B cell (primary cell): ENCODE results near the gene SEMA3F. TPM values are rescaled to one million over a fixed set of nuclear protein-coding genes. Genes with fewer than 3 reads are reported as not detected.

Experiments
- ATAC-seq: fragments of 200-7000 bp; cut with Tn5 transposase; one replicate; pipeline ENCODE4 v1.10.0; 2021; ENCODE audit warnings: low read depth, mild to moderate bottlenecking, moderate number of reproducible peaks, moderate library complexity
- CTCF ChIA-PET: fragments of 350-600 bp; sonication (Branson Sonifier 250); formaldehyde crosslinking; loops from one replicate; lab custom pipeline; 2021; ENCODE audit warnings: antibody characterized with exemption, inconsistent platforms; lab: Charles Lee
- POLR2A ChIA-PET: fragments of 350-600 bp; sonication (Branson Sonifier 250); formaldehyde crosslinking; loops from one replicate; lab custom pipeline; 2021; ENCODE audit warnings: antibody characterized with exemption; lab: Charles Lee
- DNase-seq: peaks from one replicate; pipeline ENCODE4 v3.0.0; 2013
- H2AFZ ChIP-seq: 2 replicates; pipeline ENCODE4 v1.6.1; 2012; ENCODE audit warnings: mild to moderate bottlenecking, low read depth, low read length; ENCODE audit not compliant: insufficient read depth, poor library complexity, severe bottlenecking
- H3K27ac ChIP-seq, 2 donors: 1 replicate in 1 of 2; 2 replicates in 1 of 2; pipeline ENCODE4 v1.5.1; 2012 to 2013; ENCODE audit warnings: low read length in 2 of 2, mild to moderate bottlenecking in 2 of 2, moderate library complexity in 1 of 2
- H3K27me3 ChIP-seq, 4 experiments: fragments of 200-600 bp in 1 of 4; sonication (generic) in 1 of 4; replicated peaks in 1 of 4; 1 replicate in 2 of 4; 2 replicates in 2 of 4; pipeline versions ENCODE4 v1.6.1 to v1.7.0; 2013 to 2016; ENCODE audit warnings: low read length in 3 of 4, mild to moderate bottlenecking in 2 of 4, mixed read lengths in 1 of 4, moderate library complexity in 1 of 4; ENCODE audit not compliant: insufficient read depth in 4 of 4, control insufficient read depth in 3 of 4; ENCODE audit errors: control extremely low read depth in 1 of 4
- H3K36me3 ChIP-seq, 2 experiments: replicated peaks in 1 of 2; 1 replicate in 1 of 2; 2 replicates in 1 of 2; pipeline versions ENCODE4 v1.6.1 to v1.7.1; 2013; ENCODE audit warnings: low read length in 1 of 2; ENCODE audit not compliant: insufficient read depth in 2 of 2, control insufficient read depth in 1 of 2; ENCODE audit errors: control extremely low read depth in 1 of 2, extremely low read depth in 1 of 2
- H3K4me1 ChIP-seq, 2 donors: fragments of 200-600 bp in 1 of 2; sonication (generic) in 1 of 2; 1 replicate in 1 of 2; 2 replicates in 1 of 2; pipeline versions ENCODE4 v1.5.1 to v1.6.1; 2013 to 2017; ENCODE audit warnings: low read length in 2 of 2; ENCODE audit not compliant: control insufficient read depth in 2 of 2, insufficient read depth in 2 of 2
- H3K4me2 ChIP-seq: replicated peaks from 2 replicates; pipeline ENCODE3; 2012; ENCODE audit warnings: mild to moderate bottlenecking, low read depth, low read length; ENCODE audit not compliant: poor library complexity, severe bottlenecking
- H3K4me3 ChIP-seq, 5 experiments: fragments of 200-600 bp in 1 of 5; sonication (generic) in 1 of 5; 1 replicate in 3 of 5; 2 replicates in 2 of 5; pipeline versions ENCODE4 v1.5.1 to v1.7.0; 2011 to 2016; ENCODE audit warnings: low read length in 4 of 5, mild to moderate bottlenecking in 4 of 5, low read depth in 2 of 5, control low read depth in 1 of 5, moderate library complexity in 1 of 5; ENCODE audit not compliant: insufficient read depth in 1 of 5; ENCODE audit errors: control extremely low read depth in 1 of 5, extremely low read depth in 1 of 5
- H3K79me2 ChIP-seq: fragments of 200-600 bp; sonication (generic); one replicate; pipeline ENCODE4 v1.6.0; 2016; ENCODE audit warnings: low read length; ENCODE audit not compliant: control insufficient read depth, insufficient read depth
- H3K9ac ChIP-seq: fragments of 200-600 bp; sonication (generic); 2 replicates; pipeline ENCODE4 v1.6.1; 2017; ENCODE audit warnings: mild to moderate bottlenecking, low read length, moderate library complexity
- H3K9me3 ChIP-seq, 3 donors: one replicate each; pipeline versions ENCODE4 v1.6.1 to v1.7.1; 2013; ENCODE audit warnings: low read length in 2 of 3; ENCODE audit not compliant: control insufficient read depth in 2 of 3, insufficient read depth in 1 of 3; ENCODE audit errors: control extremely low read depth in 1 of 3
- H4K20me1 ChIP-seq: 2 replicates; pipeline ENCODE4 v1.6.0; 2012; ENCODE audit warnings: mild to moderate bottlenecking, low read length; ENCODE audit not compliant: insufficient read depth, control insufficient read depth, poor library complexity, severe bottlenecking
- H3K27ac Mint-ChIP-seq: one replicate; pipeline ENCODE4 v1.8.0; 2021; ENCODE audit warnings: mixed read lengths
- H3K27me3 Mint-ChIP-seq: one replicate; pipeline ENCODE4 v1.8.0; 2021; ENCODE audit warnings: mixed read lengths
- H3K4me1 Mint-ChIP-seq: one replicate; pipeline ENCODE4 v1.8.0; 2021; ENCODE audit warnings: mixed read lengths
- H3K4me3 Mint-ChIP-seq: one replicate; pipeline ENCODE4 v1.8.0; 2021; ENCODE audit warnings: mixed read lengths
- H3K9me3 Mint-ChIP-seq: one replicate; pipeline ENCODE4 v1.8.0; 2022; ENCODE audit warnings: mixed read lengths; ENCODE audit not compliant: insufficient read depth
- CTCF ChIP-seq: fragments of 200-600 bp; IDR thresholded peaks from one replicate; pipeline ENCODE4 v1.8.0; 2022; ENCODE audit warnings: antibody characterized with exemption, mild to moderate bottlenecking
- EZH2 ChIP-seq: IDR thresholded peaks from 2 replicates; pipeline ENCODE4 v1.6.1; 2012; ENCODE audit warnings: borderline replicate concordance, low read depth, mild to moderate bottlenecking, moderate library complexity, low read length; ENCODE audit not compliant: insufficient read depth, poor library complexity, severe bottlenecking
- WGBS: methylation state at CpG from one replicate; pipeline ENCODE4 v1.1.5; 2013; ENCODE audit warnings: missing lambda C conversion rate; ENCODE audit not compliant: insufficient coverage; 5-methylcytosine and 5-hydroxymethylcytosine counted together
- intact Hi-C: fragments of 100-400 bp; cut with micrococcal nuclease; formaldehyde crosslinking; loops from one replicate; pipeline ENCODE4 v1.10.0; 2022
- polyA plus RNA-seq: library from polyadenylated mRNA; depleted of rRNA; stranded (reverse); fragments of >200 nt; gene quantifications from 2 replicates; pipeline ENCODE4 v1.2.3, GENCODE V29; 2012
- total RNA-seq, 2 donors: library from RNA; stranded (reverse); fragments of 120-200 nt in 1 of 2; gene quantifications; 1 replicate in 1 of 2; 2 replicates in 1 of 2; pipeline versions ENCODE4 v1.2.3 to v1.2.4, GENCODE V29; 2013 to 2022

The SEMA3F gene
- total and polyA plus RNA-seq, 2 donors (not counting 1 experiment from before 2014, with no cell fraction given): 0.27 TPM; not detected in 1

GRCh38 chr3:50162034-50162883 lies 7.1 kb downstream of the SEMA3F start:
- no peak for ATAC-seq
- 87% methylated on average over 5 of the region's 5 CpGs for WGBS
- no peak overlapping the region for H3K9ac ChIP-seq

More at GRCh38 chr3:50162034-50162883, 7.1 kb downstream of the SEMA3F start:
- H3K79me2 ChIP-seq: no peaks in the 10 kb centered on the region
- intact Hi-C loops: no loop called here
- H2AFZ ChIP-seq: no peak overlapping the region
- no peak overlapping the region for H3K4me3 Mint-ChIP-seq
- H3K4me1 Mint-ChIP-seq: no peaks in the 10 kb centered on the region
- H3K9me3 ChIP-seq: no peaks in the 10 kb centered on the region
- H3K36me3 ChIP-seq: no peaks in the 10 kb centered on the region
- ChIA-PET POLR2A (no interaction called here), CTCF (no interaction called here)
- peaks cover 0 to 10% (median under 1%) of the 10 kb centered on the region in 4 experiments for H3K27me3 ChIP-seq
- H4K20me1 ChIP-seq: no peaks in the 10 kb centered on the region
- H3K4me1 ChIP-seq: no peaks in the 10 kb centered on the region
- no peak overlapping the region for H3K4me3 ChIP-seq
- TF ChIP-seq EZH2 (no peak), CTCF (no peak)
- no peak overlapping the region for H3K4me2 ChIP-seq
- no peaks in the 10 kb centered on the region for H3K9me3 Mint-ChIP-seq
- H3K27ac ChIP-seq: no peak overlapping the region
- no peak overlapping the region for H3K27ac Mint-ChIP-seq
- H3K27me3 Mint-ChIP-seq: peaks cover 13% of the 10 kb centered on the region
- DNase-seq: no peak
